H1 (cell line): ENCODE results near the gene ARRB1. TPM values are rescaled to one million over a fixed set of nuclear protein-coding genes. Genes with fewer than 3 reads are reported as not detected.

ENCODE experiments used
- CBX5 ChIP-seq: fragments of 300-800, 300-1000 bp; sonication (generic); IDR thresholded peaks from 2 replicates; pipeline ENCODE4 v1.7.1; 2016; ENCODE audit warnings: antibody characterized with exemption, low read length, low read depth
- CHD2 ChIP-seq: IDR thresholded peaks from 2 replicates; pipeline ENCODE4 v1.6.1; 2012; ENCODE audit warnings: low read length, improper control_type of control experiment
- CHD7 ChIP-seq: fragments of 300-600 bp; sonication (generic); IDR thresholded peaks from 2 replicates; pipeline ENCODE4 v1.7.1; 2012; ENCODE audit warnings: low read length, moderate library complexity, mild to moderate bottlenecking, inconsistent platforms; ENCODE audit not compliant: insufficient replicate concordance
- CTBP2 ChIP-seq: IDR thresholded peaks from 2 replicates; pipeline ENCODE4 v1.7.0; 2011; ENCODE audit warnings: borderline replicate concordance, mild to moderate bottlenecking, moderate library complexity, mixed read lengths, low read length; ENCODE audit not compliant: insufficient read depth, insufficient read length
- GTF2F1 ChIP-seq: IDR thresholded peaks from 2 replicates; pipeline ENCODE4 v1.6.1; 2012; ENCODE audit warnings: low read depth, low read length, improper control_type of control experiment, borderline replicate concordance
- HDAC6 ChIP-seq: IDR thresholded peaks from one replicate; pipeline ENCODE4 v1.7.1; 2012; ENCODE audit warnings: low read depth, mild to moderate bottlenecking, inconsistent platforms, low read length, moderate library complexity
- KDM1A ChIP-seq: fragments of 200-600, 300-600 bp; sonication (generic); IDR thresholded peaks from 2 replicates; pipeline ENCODE4 v1.7.1; 2016; ENCODE audit warnings: mild to moderate bottlenecking, low read length, borderline replicate concordance
- RAD21 ChIP-seq, 2 experiments: IDR thresholded peaks in 1 of 2; conservative IDR thresholded peaks in 1 of 2; 2 replicates each; pipeline ENCODE4 v1.6.1; 2011; ENCODE audit warnings: low read depth in 2 of 2, low read length in 2 of 2, improper control_type of control experiment in 1 of 2, inconsistent platforms in 1 of 2, mild to moderate bottlenecking in 1 of 2, moderate library complexity in 1 of 2
- SP4 ChIP-seq: IDR thresholded peaks from 2 replicates; pipeline ENCODE4 v1.6.1; 2012; ENCODE audit warnings: low read length, inconsistent platforms
- SRF ChIP-seq: IDR thresholded peaks from 2 replicates; pipeline ENCODE4 v1.6.1; 2011; ENCODE audit warnings: mild to moderate bottlenecking, low read depth, low read length, moderate library complexity
- ZNF274 ChIP-seq: IDR thresholded peaks from 2 replicates; pipeline ENCODE4 v1.7.0; 2012; ENCODE audit warnings: low read length, borderline replicate concordance; ENCODE audit errors: extremely low read depth
- polyA plus RNA-seq, 7 experiments: library from polyadenylated mRNA; depleted of rRNA in 3 of 7; stranded (reverse) in 5 of 7; unstranded in 2 of 7; fragments of >200 nt in 5 of 7; fragments of 200-250 nt in 2 of 7; gene quantifications; 1 replicate in 5 of 7; 2 replicates in 1 of 7; 4 replicates in 1 of 7; pipeline versions ENCODE4 v1.2.1 to v1.2.3, GENCODE V29; 2011 to 2013; ENCODE audit warnings: missing spikeins in 2 of 7, mixed read lengths in 2 of 7
- total RNA-seq: library from RNA; stranded (reverse); fragmentation: NEBNext Ultra II Directional; extraction: Animal tissue kit (Norgen Biotek cat#: 25700); gene quantifications from 2 replicates; pipeline ENCODE4 v1.2.1, GENCODE V29; 2021

The ARRB1 gene
- total and polyA plus RNA-seq, 2 of the 8 experiments (the other 6 are each of a cell fraction or from before 2014, with no cell fraction given): 9.4 to 31.8 TPM

- TF ChIP-seq CHD7 (no peak), KDM1A (no peak), CTBP2 (no peak), CHD2 (no peak), GTF2F1 (no peak), HDAC6 (no peak), SRF (no peak), CBX5 (no peak), RAD21 (IDR thresholded peaks at IDR 0.05 in 1 of 2, conservative IDR thresholded peaks at IDR 0.05 in 1 of 2; ENCODE audit: low read depth in 2 of 2, low read length in 2 of 2) (no peak), ZNF274 (no peak), SP4 (no peak)
These were observed 18.2 kb upstream of the ARRB1 start (continued) for GRCh38 chr11:75369560-75370255.
